Erythroblast (primary cell): ENCODE data around the gene CYP3A7.

Experiments used
- GATA1 ChIP-seq: IDR thresholded peaks from 2 replicates; pipeline ENCODE4 v1.6.1; 2011; ENCODE audit warnings: low read depth, mild to moderate bottlenecking, control low read depth, low read length, moderate library complexity
- POLR2A ChIP-seq: IDR thresholded peaks from 2 replicates; pipeline ENCODE4 v1.6.1; 2011; ENCODE audit warnings: mild to moderate bottlenecking, low read length

DNA sequence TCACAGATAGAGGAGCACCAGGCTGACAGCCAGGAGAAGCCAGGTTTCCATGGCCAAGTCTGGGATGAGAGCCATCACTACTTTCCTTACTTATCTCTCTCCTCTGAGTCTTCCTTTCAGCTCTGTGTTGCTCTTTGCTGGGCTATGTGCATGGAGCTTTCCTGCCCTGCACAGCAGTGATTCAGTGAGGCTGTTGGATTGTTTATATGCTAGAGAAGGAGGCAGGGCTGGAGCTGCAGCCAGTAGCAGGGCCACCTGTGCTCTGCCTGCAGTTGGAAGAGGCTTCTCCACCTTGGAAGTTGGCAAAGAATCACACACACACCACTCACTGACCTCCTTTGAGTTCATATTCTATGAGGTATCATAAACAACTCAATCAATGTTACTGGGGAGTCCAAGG is 49.0 kb upstream of the CYP3A7 start, which contains the start of gene CYP3A4:
- TF ChIP-seq POLR2A (no peak), GATA1 (no peak)
